ENCODE results near the gene POLR2L.

The POLR2L gene

DNA sequence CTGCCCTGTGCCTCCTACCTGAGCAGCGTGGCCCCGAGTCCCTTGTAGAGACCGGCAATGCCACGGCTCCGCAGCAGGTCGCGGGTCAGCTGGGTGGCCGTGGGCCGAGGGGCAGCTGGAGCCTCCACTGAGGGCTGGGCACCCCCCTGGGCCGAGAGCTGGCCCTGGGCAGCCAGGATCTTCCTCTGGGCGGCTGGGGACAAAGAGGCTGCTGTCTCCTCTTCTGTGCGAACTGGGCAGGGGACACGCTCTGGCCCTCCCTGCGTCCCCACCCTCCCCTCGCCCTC, 49.9 kb downstream of the POLR2L start:
- DNase-seq = no peak

DNA sequence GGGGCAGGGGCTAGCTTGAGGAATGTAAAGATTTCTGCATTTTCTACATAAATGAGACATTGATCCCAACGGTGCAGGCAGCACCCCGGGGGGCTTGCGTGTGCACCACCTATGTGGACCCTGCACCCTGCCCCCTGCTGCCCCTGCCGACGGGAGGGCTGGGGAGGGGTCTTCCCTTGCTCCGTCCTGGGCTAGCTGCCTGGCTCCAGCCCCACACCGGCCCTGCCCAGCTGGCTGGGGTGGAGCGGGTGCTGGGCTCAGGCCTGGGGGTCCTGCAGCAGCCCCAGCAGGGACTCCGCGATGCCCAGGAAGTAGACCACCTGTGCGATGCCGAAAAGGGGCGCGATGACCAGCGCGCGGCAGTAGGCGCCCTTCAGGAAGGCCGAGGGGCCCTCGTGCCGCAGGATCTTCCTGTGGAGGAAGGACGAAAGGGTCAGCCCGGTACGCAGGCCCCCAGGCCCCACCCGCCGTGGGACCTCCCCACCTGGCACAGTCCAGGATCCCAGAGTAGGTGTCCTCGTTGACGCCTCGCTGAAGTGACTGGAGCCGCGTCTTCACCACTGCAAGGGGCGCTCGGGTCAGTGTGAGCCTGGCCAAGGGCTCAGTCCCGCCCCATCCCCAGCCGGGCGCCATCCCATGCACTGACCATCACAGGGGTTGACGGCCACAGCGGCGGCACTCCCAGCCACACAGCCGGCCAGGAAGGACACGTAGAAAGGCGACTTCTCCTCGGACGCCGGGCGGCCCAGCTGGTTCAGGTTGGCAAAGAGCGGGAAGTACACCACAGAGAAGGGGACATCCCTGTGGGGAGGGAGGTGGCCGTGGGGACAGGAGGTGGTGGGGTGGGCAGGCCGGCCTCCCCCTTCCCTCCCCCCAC, 50.4 kb downstream of the POLR2L start:
- DNase-seq = no peak

DNA sequence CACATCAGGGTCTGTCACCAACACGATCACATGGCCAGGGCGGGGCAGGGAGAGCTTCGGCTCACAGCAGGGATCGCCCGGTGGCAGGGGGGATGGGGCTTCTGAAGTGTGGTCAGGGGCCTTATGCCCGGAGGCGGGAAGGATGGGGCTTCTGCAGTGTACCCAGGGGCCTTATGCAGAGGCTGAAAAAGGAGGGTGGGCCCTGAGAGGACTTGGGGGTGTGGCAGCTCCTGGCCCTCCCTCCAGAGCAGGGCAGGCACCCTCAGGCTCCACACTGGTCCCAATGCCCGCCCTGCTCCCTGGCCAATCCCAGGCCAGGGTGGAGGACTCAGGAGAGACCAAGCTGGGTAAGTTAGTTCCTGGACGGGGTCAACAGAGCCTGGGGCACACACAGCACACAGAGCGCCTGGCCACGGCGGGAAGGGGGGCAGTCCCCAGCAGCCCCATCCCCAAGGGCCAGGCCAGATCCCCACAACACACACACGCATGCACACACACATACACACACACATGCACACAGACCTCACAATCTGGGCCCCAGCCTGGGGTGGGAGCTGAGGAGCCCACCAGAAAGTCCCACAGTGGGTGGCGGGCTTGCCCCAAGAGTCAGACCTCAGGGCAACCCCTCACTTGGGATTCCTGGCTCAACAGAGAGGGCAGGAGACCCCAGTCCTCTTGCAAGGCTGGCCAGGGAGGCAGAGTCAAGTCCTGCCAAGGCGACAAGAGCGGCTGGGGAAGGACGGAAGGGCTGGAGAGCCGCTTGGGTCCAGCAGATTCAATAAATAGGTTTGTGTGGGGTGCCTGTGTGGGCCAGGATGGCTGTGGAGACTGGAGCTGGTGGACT, 51.4 kb downstream of the POLR2L start:
- DNase-seq = no peak

DNA sequence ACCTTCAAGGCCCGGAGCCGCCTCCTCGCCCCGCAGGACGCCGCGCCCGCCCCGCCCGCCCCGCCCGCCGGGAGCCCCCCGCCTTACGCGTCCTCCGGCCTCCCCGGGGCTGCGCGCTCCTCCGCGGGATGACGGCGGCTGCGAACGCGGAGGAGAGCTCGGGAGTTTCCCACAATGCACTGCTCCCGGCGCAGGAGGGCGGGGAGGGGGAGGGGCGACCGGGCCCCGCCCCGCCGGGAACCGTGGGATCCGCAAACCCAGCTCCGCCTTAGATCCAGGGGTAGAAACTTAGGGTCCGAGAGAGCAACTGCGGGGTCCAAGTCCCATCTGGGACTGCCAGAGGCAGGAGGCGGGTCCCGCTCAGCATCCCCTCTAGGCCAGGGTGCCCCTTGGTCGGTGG, 52.4 kb downstream of the POLR2L start, which contains the start of gene CEND1:
CEND1 (minus strand) TSS at position 148 of the 400 bp plus-strand sequence. CDS start 1,514 bp downstream, outside the sequence.
- DNase-seq = peak; percentile 79

Measured in DMS53 (cell line).